Adipose tissue (tissue), 3 donors: ENCODE measurements around the gene WWTR1. TPM values are rescaled to one million over a fixed set of nuclear protein-coding genes. Genes with fewer than 3 reads are reported as not detected.

Experiments
- H3K27ac ChIP-seq: one replicate; pipeline ENCODE4 v1.5.1; 2013; ENCODE audit warnings: low read depth, low read length
- WGBS, 3 donors: extraction: QIAGEN DNeasy Blood & Tissue Kit; methylation state at CpG; one replicate each; pipeline ENCODE4 v1.1.7; 2013; 5-methylcytosine and 5-hydroxymethylcytosine counted together
- polyA plus RNA-seq, 3 donors: library from polyadenylated mRNA; stranded (reverse); fragments of 200-250 nt; gene quantifications; one replicate each; pipeline ENCODE4 v1.2.3, GENCODE V29; 2013
- donor health status: healthy with polysubstance abuse.
- donor health status: Bipolar disorder and iron deficiency.
- donor health status: healthy.

WWTR1 gene
- polyA plus RNA-seq, 3 donors, result 14.3 to 74.1 (median 46.8) TPM

DNA sequence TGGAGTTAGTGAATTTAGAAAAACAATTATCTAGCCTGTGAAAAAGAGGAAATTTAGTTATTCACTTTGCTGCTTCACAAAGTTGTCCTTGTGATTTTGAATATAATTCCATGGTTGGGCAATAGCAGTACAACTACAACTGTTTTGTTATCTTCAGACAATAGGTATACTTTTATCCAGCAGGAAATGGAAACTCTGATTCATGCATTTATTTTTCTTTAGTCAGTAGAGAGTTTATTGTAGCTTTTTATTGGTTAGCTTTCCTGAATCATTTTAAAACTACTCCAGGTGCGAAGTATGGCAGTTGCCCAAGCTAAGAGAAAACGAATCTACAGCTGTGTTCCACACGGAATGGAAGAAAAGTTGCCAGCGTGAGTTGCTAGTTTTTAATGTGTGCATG lies 103.0 kb downstream of the WWTR1 start:
- WGBS, 3 donors, result 51 to 69% (median 59%) methylated on average over 4 of the region's 4 CpGs
- no peak overlapping the region for H3K27ac ChIP-seq

DNA sequence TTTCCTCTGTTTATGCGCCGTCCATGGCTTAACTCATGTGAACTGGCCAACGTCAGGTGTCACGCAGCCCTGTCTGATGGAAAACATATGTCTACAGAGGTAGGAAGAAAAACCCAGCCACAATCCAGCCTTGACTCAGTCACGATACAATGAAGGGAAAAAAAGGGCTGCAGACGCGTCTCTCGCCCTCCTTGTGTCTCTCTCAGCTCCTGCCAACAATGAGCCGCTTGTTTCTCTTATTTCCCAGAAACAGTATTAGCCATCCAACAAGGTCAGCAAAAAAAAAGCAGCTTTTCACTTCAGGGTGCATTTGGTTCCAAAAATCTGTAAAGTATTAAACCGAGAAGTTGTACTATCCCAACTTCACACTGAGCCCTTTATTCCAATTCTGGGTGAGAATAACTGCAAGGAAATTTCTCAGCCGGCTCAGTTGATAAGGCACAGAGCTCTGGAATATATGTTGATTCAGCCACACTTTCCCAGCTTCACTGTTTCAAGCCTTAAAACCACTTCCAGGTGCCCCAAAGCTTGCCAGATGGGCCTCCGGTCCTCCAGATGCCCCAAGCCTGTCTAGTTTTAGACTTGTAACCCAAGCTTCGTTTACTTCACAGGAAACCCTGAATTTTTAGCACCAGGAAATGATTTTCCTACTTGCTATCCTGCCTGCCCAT lies 103.9 kb downstream of the WWTR1 start:
- H3K27ac ChIP-seq, result no peak overlapping the region
- WGBS, 3 donors, result 50 to 51% (median 50%) methylated on average over 13 of the region's 13 CpGs

DNA sequence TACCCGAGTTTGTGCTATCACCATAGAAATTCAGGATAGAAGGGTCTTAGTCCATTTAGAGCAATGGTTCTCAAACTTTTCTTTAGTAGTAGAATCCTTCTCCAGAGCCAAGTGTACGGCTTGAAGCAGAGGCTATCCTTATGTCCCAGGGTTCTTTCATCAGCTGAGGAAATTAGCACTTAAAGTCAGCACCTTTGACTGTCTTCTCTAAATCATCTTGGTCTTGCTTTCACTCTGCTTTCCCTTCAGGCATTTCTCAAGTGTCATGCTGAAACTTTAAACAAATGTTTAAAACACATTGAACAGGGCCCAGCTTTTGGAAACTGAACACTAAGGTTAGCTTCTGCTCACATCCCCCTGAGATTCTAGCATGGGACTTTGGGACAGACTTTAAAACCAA lies 105.1 kb downstream of the WWTR1 start:
- H3K27ac ChIP-seq, result no peak overlapping the region
- 74 to 93% (median 82%) methylated on average over 2 of the region's 2 CpGs for WGBS, 3 donors

DNA sequence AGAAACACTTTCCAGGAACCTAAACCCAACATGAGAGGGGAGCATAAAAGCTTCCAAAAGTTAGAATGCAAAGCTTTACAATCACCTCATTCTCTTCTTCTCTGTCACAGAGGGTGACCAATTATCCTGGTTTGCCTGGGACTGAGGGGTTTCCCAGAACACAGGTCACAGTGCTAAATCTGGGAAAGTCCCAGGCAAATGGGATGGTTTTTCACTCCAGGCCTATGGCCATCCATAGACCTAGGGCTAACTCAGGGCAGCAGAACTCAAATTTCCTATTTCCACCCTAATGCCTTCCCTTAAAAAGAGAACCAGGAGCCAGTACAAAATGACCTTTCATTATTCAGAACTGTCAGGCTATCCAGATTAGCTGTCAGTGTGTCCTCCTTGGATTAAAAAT lies 106.3 kb downstream of the WWTR1 start:
- H3K27ac ChIP-seq, result no peak overlapping the region

DNA sequence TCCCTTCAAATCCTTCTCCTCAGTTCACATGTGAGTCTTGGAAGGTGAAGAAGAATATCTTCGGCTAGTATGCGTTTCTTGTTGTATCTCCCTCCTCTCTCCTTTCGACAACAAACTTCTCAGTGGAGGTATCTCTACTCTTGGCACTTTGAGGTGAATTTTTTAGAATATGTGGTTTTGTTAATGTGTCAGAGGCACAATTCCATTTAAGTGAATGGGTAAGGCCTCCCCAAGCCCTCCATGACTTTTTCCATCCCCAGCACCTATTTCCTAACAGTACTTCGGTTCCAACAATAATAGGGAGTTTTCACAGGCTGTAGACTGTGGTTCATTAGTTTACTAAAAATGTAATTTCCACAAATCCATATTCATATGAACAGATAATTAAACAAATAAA lies 109.2 kb downstream of the WWTR1 start:
- 93 to 97% (median 96%) methylated on average over 4 of the region's 4 CpGs for WGBS, 3 donors
- no peak overlapping the region for H3K27ac ChIP-seq

DNA sequence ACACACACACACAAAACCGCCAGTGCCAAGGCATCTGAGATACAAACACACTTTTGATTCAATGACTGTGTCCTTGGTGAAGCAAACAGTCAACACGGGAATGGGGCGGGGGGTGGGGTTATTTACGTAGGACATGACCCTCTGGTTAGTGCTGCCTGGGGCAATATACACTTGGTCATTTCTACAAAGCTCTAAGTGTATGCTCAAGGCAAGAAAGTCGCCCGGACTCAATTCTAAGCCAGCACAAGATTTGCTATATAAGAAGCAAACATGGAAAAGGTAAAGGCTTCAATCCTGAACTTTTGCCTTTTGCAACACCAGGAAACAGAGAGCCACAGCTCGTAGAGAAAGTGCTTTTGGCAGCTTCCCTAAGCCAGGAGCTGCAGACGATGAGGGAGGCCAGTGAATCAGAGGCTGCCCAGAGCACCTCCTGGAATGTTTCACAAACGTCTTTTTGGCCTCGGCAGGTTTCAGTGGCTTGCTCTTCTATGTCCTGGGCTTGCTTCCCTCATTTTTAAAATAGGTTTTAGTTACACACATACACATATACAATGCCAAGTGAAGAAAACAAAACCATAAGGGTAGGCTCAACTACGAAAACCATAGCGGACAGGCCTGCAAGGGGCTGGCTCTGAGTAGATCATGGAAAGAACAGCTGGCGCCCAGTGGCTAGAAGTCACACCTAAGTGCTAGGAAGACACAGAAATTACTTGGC lies 109.7 kb downstream of the WWTR1 start:
- H3K27ac ChIP-seq, result no peak overlapping the region
- WGBS, 3 donors, result 39 to 66% (median 61%) methylated on average over 13 of the region's 13 CpGs

DNA sequence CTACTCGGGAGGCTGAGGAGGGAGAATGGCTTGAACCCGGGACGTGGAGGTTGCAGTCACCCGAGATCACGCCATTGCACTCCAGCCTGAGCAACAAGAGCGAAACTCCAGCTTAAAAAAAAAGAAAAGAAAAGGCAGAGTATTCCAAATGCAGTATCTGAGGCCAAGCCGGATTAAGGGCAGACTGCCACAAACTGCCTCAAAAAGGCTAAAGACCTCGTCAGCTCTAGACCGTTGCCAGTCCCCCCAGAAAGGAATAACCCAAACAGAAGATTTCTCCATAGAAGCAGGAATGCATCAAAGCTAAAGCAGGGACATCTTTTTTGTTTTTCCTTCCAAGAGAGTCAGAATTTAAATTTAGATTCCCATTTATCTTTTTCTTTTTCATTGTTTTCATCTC lies 110.4 kb downstream of the WWTR1 start:
- no peak overlapping the region for H3K27ac ChIP-seq
- WGBS, 3 donors, result 48 to 58% (median 58%) methylated on average over 9 of the region's 9 CpGs

DNA sequence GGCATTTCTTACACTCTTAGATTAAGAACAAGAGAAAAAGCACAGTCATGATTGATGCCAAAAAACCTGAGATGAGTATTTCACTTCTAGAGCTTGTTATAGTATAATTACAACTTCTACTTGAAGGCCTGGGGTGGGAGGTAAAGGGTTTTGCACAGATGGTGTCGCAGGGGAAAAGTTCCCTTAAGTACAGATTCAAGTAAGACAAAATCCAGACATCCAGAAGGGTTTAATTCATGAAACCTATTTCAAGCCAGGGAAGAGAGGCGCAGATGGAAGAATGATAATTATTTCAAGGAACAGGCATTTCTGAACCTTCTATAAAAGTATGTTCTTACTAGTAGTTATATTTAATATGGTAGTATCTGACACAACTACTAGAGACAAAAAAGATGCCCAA lies 112.8 kb downstream of the WWTR1 start:
- no peak overlapping the region for H3K27ac ChIP-seq
- WGBS, 3 donors, result 89 to 92% (median 91%) methylated on average over 2 of the region's 2 CpGs

DNA sequence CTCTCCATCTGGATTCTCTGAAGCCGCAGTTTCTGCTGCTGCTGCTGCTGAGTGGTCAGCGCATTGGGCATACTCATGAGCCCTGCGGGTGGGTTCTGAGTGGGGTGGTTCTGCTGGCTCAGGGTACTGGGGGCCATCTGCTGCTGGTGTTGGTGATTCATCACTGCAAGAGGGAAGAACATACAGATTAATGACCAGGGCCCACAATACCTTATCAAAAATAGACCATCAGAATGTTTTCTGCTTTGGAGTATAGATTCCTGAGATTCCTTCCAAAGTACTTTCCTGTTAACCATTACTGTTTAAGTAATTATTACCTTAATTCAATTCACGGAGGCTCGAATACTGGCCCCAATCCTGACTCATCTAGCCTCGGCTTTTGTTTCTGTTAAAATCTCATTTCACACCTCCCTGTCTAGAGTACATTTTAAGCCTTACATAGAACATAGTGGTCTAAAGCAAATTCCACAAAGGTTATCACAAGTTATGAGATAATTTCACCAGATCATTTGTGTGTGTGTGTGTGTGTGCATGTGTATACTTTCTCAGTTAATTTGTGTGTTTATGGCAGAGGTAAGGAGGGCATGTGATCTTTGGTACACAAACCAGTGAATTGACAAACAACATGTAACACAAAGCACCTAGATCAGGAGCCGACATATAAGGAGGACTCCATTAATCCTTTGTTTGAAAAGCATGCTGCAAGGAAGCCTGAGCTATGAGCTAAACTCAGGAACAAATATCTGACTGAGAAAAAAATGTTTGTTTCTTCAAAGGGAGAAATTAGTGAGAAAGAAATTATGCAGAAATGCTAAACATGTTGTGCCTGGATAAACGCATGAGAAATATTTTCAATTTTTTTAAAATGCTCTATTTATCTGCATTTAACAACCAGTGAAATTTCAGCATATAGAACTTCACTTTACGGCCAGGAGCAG lies 115.2 kb downstream of the WWTR1 start:
- no peak overlapping the region for H3K27ac ChIP-seq
- WGBS, 3 donors, result 75 to 89% (median 86%) methylated on average over 9 of the region's 9 CpGs

DNA sequence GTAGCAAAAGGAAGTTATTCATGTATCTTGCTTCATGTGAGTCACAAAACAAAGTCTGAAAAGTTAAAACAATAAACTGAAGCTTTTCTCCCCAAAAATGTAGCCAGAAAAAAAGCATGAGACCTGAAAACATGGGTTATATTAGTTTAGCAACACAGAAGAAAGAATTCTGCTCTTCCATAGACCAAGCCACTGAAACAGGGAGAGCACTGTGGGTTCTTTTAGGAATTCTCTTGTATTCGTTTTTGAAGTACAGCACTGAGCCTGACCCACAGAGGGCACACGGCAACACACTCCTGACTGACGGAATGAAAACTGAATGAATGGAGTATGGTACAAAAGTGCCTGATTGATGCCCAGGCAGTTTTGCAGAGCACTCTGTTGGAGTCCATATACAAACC lies 116.7 kb downstream of the WWTR1 start:
- no peak overlapping the region for H3K27ac ChIP-seq
- WGBS, 3 donors, result 56 to 72% (median 66%) methylated on average over 3 of the region's 3 CpGs

DNA sequence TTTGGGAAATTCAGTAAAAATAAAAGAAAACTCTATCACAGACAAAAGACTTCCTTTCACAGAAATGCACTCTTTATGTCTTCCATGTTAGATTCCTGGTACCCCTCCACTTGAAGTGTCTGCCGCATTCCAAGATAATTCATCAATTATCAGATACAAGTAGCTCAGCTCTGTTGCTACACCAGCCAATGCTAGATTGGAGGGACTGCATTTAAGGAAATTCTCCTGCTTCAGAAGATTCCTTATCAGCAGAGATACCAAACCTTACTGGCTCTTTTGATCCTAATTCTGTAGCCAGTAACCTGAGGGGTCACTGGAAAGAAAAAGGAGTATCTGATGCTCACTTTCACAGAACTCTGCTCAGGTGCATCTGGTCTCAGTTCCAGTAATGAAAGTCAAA lies 119.5 kb downstream of the WWTR1 start:
- no peak overlapping the region for H3K27ac ChIP-seq
- WGBS, 3 donors, result 91 to 100% (median 97%) methylated on average over 1 of the region's 1 CpG

DNA sequence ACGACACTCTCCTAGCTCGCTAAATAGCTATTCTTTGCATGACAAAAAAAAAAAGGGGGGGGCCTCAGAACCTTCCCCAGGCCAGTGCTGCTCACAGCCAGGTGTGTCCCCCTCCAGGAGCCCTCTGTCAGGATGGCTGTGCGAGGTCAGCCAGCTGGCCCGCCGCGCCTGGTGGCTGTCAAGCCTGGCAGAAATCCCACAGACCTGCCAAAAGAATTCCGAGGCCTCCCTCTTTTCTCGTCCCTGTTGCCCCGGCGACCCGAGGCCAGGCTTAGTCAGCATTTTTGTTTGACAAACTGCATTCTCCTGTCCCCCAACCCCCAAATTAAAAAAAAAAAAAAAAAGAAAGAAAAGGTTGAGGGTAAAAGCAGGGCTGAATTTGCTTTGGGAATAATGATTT lies 121.4 kb downstream of the WWTR1 start:
- 13 to 51% (median 34%) methylated on average over 11 of the region's 11 CpGs for WGBS, 3 donors
- H3K27ac ChIP-seq, result no peak overlapping the region

DNA sequence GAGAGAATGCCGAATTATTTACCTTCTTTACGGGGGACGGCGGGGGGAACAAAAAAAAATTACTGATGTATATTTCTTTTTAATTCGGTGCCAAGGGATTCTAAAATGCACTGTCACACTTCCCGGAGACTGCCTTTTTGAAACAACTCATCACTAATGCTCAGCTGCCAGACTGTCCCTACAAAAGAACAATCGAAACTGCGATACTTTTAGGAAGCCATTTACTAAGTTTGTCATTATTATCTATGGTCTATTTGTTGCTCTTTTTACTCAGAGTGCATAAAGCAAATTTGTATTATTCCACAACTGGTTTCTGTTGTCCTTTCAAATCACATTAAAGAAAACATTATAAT lies 122.5 kb downstream of the WWTR1 start:
- WGBS, 3 donors, result 41 to 64% (median 62%) methylated on average over 8 of the region's 8 CpGs
- H3K27ac ChIP-seq, result no peak overlapping the region

DNA sequence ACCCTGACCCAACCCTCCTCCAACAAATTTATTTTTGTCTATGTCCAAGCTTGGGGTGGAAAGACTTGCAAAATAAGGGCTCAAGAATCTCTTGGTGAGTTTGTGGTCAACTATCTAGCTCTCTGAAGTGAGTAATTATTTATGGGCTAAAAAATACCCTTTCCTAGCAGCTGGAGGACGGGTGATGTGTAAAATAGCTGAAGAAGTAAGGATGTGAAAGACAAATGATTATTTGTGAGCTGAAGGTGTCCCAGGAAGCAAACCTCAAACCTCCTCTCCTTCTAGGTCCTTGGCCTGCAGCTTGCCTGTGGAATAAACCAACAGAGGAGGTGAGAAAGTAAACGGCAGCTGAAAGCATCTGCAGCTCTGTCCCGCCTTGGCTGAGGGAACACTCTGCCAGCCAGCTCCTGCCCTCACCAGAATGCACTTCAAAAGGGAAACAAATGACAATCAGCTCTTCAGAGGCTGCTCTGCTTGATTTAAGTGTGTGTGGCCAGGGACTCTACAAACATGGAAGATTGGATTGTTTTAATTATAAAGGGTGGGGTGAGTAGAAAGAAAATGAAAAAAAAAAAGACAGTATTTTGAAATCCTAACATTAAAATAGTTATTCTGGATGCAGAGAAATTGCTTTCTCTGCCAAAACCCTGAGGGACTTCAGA lies 123.0 kb downstream of the WWTR1 start:
- 28 to 48% (median 45%) methylated on average over 3 of the region's 3 CpGs for WGBS, 3 donors
- no peak overlapping the region for H3K27ac ChIP-seq

DNA sequence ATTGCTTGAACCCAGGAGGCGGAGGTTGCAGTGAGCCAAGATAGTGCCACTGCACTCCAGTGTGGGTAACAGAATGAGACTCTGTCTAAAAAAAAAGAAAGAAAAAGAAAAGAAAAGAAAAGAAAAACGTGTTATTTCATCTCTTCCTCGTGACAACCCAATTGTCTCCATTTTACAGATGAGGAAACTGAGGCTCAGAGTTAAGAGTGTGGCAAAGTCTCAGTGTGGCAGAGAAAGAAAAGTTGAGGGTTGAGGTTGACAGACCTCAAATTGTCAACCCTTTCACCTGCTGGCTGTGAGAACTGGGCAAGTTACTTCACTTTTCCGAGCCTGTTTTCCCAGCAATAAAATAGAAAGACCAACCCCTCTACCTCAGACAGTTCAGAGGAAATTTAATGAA lies 123.7 kb downstream of the WWTR1 start:
- no peak overlapping the region for H3K27ac ChIP-seq
- WGBS, 3 donors, result 88 to 94% (median 94%) methylated on average over 4 of the region's 4 CpGs

DNA sequence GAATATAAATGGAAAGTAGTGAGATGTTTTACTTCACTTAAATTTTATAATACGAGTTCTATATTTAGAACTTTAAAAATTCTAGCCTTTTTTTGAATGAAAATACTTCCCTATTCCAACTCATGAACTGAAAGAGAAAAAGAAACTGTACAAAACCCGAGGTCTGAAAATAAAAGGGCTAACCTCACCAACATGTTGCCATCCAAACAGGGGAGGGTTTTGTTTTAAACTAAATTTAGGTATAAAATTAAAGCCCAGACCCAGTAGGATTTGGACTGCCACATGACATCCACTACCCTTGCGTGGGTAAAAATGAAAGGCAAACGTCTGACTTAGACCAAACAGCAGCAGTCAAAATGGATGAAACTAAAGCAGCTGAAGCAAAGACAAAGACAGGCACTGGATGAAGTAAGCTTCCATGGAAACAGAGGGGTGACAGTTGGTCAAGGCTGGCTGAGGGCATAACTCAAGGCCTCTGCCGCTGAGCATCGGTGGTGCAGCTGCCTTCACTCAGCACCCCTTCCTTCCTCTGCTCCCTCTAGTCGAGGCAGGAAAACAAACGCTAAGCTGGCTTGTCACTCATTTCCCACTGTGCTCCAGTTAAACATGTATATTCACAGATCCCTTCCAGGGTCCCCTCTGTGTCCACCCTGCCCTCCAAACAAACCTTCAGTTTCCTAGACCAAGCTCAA lies 125.2 kb downstream of the WWTR1 start:
- WGBS, 3 donors, result 31 to 38% (median 37%) methylated on average over 8 of the region's 8 CpGs
- no peak overlapping the region for H3K27ac ChIP-seq

DNA sequence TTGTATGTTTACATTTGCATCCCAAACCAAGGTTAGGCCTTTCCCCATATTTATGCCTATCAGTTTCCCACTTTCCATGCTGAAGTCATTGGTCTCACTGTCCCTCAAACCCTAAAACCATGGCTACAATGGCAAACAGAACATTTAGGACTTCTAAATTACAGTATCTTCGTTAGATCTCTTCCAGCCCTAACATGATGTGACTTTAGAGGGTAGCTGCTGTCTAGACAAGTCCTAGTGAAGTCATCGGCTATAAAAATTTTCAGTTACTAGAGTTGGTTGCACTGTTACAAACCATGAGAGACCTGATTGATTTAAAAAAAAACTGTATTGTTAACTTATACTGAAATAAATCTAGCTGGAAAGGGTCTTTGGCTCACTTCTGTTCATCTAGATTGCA lies 128.7 kb downstream of the WWTR1 start:
- WGBS, 3 donors, result 83 to 94% (median 92%) methylated on average over 2 of the region's 2 CpGs
- H3K27ac ChIP-seq, result no peak overlapping the region

DNA sequence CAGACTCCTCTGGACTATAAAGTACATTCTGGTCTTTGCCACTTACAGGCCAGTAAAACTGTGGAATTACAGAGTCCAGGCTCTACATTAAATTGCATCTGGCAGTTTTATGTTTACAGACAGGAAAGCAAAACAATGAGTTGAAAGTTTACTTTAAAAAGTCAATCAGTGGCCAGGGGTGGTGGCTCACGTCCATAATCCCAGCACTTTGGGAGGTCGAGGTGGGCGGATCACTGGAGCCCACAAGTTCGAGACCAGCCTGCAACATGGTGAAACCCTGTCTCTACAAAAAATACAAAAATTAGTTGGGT lies 129.5 kb downstream of the WWTR1 start:
- WGBS, 3 donors, result 48 to 70% (median 68%) methylated on average over 4 of the region's 4 CpGs
- no peak overlapping the region for H3K27ac ChIP-seq
